ENCODE data around the gene FLNA.
"Not testable (repeated sequence)": the region's sequence is repeated elsewhere in the genome, so short reads cannot be mapped to it uniquely, and the experiment has no call there.

FLNA gene

DNA sequence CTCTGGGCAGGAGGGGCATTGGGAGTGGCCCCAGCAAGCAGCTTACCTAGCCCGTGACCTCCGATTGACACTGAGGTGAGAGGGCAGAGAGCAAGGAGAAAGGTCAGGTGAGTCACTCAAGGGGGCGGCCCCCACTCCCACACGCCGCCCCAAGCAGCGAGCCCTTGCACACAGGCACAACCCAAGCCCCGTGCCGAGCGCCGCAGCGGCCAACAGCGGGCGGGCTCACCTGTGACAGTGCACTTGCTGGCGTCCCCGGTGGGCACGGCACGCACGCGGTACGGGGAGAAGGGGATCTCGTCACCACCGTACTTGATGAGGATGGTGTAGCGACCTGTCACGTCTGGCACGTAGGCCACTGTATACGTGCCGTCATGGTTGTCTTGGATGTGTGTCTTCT lies 17.2 kb downstream of the FLNA start:
- no peak for DNase-seq

- no peak for DNase-seq
These were observed 17.8 kb downstream of the FLNA start for GRCh38 chrX:154356596-154356995.

DNA sequence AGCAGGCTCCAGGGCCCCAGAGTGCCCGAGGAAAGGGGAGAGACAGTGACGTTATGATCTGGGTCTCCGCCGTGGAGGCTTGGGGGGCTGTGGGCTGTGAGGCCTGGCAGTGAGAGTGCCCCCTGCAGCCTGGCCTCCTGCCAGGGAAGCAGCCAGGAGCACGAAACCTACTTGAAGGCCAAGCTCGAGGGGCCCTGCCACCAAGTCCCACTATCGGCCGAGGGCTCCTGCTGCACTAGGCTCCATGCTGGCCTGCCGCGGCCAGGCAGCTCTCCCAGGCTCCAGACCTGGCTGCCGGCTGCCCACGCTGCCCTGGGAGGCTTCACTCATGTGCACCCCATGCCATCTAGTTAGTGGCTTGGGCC lies 18.7 kb downstream of the FLNA start:
- DNase-seq = no peak

DNA sequence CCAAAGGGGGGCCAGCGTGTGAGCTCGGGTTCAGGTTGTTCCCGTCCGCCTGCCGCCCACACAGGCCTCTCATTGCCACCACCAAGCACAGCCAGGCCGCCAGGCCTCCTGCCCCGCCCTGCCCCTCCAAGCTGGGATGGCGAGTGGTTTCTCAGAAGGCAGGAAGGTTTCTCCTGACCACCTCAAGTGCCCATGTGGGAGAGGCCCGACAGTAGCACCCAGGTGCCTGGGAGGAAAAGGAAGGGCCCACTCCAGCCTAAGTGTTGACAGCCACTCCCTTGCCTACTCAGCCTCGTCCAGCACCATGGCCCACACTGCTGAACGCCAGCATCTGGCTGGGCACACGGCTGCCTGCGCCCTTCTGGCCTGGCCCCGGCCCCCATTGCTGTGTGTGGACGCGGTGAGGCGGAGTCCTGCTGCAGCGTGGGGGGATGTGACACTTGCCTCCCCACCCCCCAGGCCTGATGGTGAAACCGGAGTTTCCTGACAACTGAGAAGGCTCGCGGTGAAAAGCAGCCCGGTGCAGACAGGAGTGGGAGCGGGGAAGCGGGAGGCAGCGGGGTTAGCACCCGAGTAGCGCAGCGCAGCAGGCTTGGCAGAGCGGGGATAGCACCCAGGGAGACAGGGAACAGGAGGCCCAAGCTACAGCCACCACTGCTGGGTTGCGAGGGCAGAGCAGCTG lies 19.2 kb downstream of the FLNA start:
- no peak for DNase-seq

DNA sequence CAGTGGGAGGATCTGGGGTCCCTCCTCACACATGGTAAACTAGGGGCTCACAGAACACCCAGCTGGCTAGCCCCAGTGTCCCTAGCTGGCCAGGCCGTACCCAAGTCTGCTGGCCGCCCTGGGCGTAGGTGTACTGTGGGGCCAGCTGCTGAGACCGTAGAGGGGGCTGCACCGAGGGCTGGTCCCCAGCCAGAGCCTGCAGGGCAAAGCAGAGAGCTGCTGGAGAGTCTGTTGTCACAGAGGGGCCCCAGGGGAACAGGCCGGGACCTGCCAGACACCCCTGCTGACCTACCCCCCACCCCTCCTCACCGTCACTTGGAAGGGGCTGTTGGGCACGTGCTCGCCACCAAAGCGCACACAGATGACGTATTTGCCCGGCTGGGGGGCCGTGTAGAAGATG lies 19.9 kb downstream of the FLNA start:
- no peak for DNase-seq

DNA sequence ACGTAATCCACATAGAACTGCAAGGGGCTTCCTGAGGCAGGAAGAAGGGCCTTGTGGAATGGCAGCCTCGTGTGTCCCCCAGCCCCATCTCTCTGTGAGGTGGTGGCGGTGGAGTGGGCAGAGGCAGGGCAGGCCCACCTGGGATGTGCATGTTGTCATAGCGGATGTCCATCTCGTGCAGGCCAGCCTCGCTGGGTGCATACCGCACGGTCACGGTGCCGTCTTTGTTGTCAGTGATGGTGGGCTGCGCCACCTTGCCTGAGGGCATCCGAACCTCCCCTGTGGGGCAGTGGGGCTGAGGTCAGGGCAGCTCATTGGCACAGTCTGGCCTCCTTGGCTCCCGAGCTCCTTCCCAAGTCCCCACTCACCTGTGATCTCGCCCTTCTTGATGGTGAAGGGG lies 20.4 kb downstream of the FLNA start:
- no peak for DNase-seq

DNA sequence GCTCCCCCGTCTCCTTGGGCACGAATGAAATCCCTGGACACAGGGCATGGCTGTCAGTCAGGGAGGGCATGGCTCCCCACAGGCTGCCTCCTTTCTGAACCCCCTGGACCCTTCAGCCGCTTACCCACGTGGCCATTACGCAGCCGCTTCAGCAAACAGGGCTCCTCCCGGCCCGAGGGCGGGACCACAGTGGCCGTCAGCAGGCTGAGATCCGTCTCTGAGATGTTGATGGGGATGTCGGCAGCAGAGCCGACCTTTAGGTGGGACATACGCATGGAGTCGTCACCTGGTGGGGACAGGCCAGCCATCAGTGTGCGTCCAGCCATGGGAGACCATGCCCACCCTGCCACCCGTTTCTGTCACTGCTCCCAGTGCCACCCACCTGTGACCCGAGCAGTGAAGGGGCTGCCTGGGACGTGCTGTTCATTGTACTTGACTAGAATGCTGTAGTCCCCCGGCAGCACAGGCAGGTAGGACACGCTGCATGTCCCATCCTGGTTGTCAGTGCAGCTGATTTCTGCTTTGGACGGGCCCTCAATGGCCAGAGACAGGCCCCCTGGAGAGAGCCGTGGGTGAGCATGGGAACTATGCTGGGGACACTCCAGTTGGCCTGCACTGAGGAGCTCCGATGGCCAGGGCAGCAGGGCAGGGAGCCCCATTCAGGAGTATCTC lies 21.1 kb downstream of the FLNA start:
- peak; percentile 1 for DNase-seq

- peak; percentile 1 for DNase-seq
These were observed 22.0 kb downstream of the FLNA start for GRCh38 chrX:154352466-154352865.

DNA sequence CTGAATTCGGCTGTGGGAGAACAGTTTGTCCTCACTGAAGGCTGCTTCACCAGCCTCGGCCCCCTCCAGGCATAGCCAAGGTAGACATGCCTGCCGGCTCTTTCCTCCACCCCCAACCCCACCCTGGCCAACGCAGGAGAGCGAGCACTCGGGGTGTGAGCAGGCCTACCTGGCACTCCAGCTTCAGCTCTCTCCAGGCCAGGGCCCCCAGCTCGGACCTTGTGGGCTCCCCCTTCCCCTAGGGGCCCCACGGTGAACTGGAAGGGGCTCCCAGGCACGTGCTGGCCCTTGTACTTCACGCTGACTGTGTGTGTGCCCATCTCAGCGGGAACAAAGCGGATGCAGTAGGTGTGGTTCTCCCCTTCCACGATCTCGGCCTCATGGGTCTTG lies 22.4 kb downstream of the FLNA start:
- DNase-seq = peak; percentile 2

GRCh38 chrX:154351183-154352011 lies 23.0 kb downstream of the FLNA start:
- DNase-seq = peak; percentile 2

GRCh38 chrX:154350429-154351182 lies 23.8 kb downstream of the FLNA start:
- DNase-seq = peak; percentile 3

DNA sequence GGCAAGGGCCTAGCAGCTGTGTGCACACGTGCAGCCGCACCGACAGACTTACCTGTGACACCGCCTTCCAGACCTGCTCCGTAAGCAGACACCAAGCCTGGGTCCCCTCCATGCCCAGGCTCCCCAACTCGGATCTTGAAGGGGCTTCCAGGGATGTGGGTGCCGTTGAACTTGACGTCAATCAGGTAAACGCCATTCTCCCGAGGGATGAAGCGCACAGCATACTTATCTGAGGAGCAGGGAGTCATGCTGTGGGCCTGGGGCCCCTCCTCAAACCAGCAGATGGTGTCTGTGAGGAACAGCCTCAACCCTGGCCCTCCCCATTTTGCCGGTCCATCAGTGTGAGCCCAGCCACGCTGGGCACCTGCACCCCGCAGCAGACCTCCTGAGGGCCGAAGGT lies 24.5 kb downstream of the FLNA start:
- peak; percentile 3 for DNase-seq

DNA sequence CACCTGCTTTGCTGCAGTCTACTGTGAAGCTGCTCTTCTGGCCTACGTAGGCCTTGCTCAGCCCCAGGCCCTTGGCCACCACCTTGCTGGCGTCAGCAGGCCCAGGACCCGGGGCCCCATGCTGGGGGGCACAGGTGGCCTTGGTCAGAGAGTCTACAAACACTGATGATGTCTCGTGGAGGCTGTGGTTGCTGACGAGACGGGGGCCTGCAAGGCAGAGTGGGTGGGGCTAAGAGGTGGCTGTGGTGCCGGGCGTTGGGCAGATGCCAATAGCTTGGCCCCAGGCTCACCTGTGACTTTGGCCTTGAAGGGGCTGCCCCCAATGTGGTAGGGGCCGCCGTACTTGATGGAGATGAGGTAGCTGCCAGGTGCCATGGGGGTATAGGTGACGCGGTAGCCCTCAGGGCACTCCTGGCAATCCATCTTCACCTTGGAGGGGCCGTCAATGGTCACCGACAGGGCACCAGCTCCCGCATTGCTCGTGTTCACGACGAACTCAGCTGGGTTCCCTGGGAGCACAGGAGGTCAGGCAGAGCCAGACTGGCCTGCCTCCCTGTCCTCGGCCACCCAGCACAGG lies 25.0 kb downstream of the FLNA start:
- DNase-seq = peak; percentile 8

- DNase-seq = peak; percentile 1
These were observed 25.6 kb downstream of the FLNA start for GRCh38 chrX:154348646-154349358.

DNA sequence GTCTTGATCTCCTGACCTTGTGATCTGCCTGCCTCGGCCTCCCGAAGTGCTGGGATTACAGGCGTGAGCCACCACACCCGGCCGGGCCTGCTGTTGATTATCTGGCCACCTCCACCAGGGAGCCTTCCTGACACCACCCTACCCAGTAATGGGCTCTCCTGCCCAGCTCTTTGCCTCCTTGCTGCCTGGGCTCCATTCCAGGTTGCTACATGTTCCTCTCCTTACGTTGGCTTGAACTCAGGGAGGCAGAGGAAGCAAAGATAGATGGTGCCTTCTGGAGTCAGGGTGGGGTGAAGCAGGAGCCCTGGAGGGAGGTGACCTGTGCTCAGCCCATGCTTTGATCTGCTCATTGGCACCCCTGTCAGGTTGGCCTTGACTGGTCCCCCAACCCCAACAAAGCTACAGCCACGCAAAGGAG lies 26.3 kb downstream of the FLNA start:
- peak; percentile 40 for DNase-seq

GRCh38 chrX:154343620-154344019 lies 30.8 kb downstream of the FLNA start:
- DNase-seq = not testable (repeated sequence)

GRCh38 chrX:154343063-154343462 lies 31.4 kb downstream of the FLNA start:
- not testable (repeated sequence) for DNase-seq

DNA sequence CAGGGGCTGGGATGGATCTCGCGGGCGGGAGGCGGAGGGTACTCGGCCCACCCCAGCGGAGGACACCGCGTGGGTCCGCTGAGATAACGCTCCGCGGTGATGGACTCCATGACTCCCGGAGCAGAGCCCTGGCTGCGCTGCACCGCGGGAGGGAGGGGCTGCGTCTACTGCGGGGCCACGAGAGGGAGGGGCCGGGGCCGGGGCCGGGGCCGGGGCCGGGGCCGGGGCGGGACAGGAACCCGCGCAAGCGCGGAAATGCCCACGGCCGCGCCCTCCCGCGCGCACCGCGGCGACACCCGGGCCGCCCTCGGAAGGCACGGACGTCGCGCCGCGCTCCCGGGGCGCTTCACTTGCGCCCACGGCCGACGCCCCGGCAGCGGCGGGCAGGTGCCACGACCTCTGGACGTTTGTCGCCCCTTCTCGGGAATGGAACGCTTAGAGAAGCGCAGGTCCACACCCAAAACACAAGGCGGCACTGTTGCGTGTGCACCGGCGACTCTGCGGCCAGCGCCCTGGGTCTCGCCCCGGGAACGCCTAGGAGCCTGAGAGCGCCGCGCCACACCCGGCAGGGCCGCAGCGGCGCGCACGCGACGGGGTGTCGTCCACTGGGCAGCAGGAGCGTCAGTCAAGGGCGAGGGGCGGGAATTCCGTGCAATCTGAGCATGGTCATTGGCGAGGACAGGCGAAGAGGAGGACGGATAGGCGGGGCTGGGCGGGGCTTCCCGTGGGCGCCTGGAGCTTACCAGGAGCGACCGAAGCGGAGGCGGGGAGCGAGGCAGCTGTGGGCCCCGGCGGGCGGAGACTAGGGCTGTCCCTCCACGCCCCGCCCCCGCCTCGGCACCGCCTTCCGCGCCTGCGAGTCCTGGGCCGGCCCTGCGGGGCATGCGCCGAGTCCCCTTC lies 32.8 kb downstream of the FLNA start:
- DNase-seq = not testable (repeated sequence)

DNA sequence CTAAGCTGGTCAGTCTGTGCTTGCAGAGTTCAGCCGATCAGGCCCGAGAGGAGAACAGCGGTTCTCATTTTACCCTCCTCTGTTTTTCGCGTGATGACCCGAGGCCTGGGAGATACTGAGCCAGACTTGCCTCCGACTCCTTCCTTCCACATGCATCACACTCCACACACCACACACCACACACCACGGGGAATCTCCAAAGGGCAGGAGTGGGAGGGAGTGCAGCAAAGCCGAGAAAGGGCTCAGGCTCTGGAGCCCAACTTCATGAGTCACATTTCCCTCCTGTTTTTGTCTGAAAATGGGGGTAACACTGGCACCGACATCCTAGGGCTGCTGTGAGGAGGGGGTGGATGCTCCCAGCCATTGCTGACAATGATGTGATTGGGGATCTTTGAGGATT lies 39.9 kb downstream of the FLNA start:
- DNase-seq = no peak

DNA sequence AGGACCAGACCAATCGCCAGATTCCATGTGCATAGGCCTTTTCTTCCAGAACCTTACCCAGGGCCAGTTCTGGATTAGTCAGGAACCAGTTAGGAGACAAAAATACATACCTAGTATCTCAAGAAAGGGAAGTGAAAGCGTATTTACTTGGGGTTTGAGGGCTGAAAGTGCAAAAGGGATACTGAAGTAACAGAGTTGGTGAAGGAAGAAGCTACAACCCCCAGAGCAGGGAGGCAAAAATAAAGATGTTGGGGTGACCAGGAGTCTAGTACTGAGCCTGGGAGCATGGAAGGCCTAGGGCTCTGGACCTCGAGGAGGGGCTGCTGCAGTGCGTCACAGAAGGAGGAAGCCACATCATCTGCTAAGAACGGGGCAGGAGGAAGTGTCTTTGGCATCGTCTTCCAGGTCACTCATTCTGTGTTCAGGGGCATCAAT lies 40.6 kb downstream of the FLNA start:
- no peak for DNase-seq

DNA sequence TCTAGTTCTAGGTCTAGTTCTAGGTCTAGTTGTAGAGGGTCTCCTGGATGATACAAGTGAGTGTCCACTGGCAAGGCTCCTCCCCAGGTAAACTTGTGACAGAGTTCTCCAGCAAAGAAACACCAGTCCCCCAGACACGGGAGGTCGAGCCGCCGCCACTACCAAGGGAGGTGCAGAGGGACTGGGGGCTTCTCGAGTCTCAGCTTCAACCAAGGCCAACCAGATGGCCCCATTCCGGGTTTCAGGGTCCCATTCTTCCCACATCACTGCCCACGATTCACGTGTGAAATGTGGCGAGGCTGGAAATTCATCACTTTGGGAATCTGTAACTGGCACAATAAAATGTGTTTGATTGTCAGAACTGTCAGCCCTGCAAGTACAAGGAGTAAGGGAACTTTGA lies 41.3 kb downstream of the FLNA start:
- no peak for DNase-seq

Data from EL (cell line).